ENCODE results near the gene H2AZ2.

The H2AZ2 gene

DNA sequence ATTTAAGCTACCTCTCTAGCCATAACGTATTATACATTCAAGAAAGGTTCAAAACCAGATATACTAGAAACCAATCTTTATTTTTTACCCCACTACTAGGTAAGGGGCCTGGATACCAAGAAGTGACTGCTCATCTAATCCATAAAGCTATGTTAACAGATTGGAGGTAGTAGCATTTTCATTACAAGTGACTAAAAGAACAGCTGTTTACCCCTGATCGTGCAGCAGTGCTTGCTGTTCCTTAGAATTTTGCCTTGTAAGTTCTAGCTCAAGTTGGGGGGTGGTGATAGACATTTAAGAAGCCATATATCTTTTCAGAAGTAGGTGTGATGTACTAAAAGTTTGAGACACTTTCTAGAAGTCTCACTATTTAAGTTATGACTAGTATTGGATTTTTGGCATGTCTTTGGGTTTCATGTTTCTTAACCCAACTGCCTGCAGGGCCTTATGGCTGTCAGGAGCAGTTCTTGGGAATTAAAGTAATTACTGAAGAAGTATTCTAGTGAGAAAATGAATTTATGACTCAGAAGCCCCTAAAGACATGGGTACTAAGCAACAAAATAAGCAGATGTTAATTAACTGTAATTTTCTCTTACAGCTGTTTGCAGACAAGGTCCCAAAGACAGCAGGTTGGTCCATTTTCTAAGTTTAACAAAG, 49.1 kb downstream of the H2AZ2 start:
- H3K27me3 ChIP-seq (ENCODE audit: control insufficient read depth in 1 of 2, insufficient read depth in 2 of 2, low read length in 2 of 2), result no peaks in the 10 kb centered on the region
- peak overlapping the region; percentile 1 to 94 for H3K9ac ChIP-seq (ENCODE audit: low read depth in 1 of 2, low read length in 2 of 2)
- H3K4me3 ChIP-seq (ENCODE audit: low read depth in 1 of 2, low read length in 2 of 2), result peak overlapping the region; percentile 75 to 96
- H3K9me3 ChIP-seq (ENCODE audit: control insufficient read depth in 1 of 2, low read length in 2 of 2), result no peaks in the 10 kb centered on the region
- no peak overlapping the region for H3K27ac ChIP-seq (ENCODE audit: low read depth, low read length)
- peaks cover 7 to 11% of the 10 kb centered on the region in 2 donors for H3K4me1 ChIP-seq (ENCODE audit: control insufficient read depth in 1 of 2, insufficient read depth in 2 of 2, low read length in 2 of 2)
- H3K36me3 ChIP-seq (ENCODE audit: control insufficient read depth in 1 of 2, insufficient read depth in 2 of 2, low read length in 2 of 2), result peaks cover 32 to 37% of the 10 kb centered on the region in 2 donors

DNA sequence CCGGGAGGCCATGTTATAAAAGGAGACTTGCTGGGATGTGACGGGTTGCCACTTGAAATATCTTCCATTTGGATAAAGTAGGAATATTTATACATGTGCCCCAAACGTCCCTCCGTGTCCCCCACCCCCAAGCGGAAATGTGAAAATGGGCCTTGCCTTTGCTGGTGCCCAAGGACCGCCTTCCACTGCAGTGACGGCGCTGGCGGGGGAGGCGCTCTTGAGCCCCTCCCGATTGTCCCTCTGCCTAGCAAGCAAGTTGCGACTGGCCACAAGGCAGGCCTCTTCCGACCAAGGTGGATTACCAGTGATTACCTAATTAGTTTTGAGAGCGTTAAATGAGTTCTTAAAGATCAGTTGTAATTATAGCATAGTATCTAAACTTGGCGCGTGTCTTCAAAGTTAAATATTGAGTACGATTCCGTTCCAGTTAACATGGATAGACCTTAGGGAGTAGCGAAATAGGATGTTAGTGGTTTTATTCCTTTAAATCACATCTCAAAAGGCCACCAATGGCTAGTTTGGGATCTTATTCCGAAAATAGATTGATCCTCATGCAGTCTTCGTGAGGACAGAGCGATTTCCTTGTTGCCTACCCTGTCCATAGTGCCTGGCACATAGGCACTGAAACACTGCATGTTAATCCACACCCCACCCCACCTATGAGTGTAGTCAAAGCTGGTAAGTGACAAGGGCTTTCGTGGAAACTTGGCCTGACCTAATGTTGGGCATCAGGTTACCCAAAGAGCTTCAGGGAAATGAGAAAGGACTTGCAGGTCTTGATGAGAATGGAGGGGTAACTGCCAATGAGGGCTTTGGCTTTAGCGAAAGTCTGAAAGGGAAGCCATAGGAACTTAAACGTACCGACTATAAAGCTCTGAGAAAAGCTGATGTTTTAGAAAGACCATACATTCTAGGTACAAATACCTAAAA, 50.3 kb downstream of the H2AZ2 start:
- H3K9ac ChIP-seq (ENCODE audit: low read depth in 1 of 2, low read length in 2 of 2), result peak overlapping the region; percentile 94 to 98
- H3K4me1 ChIP-seq (ENCODE audit: control insufficient read depth in 1 of 2, insufficient read depth in 2 of 2, low read length in 2 of 2), result peaks cover 7 to 11% of the 10 kb centered on the region in 2 donors
- peak overlapping the region; percentile 100 for H3K27ac ChIP-seq (ENCODE audit: low read depth, low read length)
- no peaks in the 10 kb centered on the region for H3K9me3 ChIP-seq (ENCODE audit: control insufficient read depth in 1 of 2, low read length in 2 of 2)
- H3K4me3 ChIP-seq (ENCODE audit: low read depth in 1 of 2, low read length in 2 of 2), result peak overlapping the region; percentile 75 to 96
- peaks cover 28 to 30% of the 10 kb centered on the region in 2 donors for H3K36me3 ChIP-seq (ENCODE audit: control insufficient read depth in 1 of 2, insufficient read depth in 2 of 2, low read length in 2 of 2)
- no peaks in the 10 kb centered on the region for H3K27me3 ChIP-seq (ENCODE audit: control insufficient read depth in 1 of 2, insufficient read depth in 2 of 2, low read length in 2 of 2)

DNA sequence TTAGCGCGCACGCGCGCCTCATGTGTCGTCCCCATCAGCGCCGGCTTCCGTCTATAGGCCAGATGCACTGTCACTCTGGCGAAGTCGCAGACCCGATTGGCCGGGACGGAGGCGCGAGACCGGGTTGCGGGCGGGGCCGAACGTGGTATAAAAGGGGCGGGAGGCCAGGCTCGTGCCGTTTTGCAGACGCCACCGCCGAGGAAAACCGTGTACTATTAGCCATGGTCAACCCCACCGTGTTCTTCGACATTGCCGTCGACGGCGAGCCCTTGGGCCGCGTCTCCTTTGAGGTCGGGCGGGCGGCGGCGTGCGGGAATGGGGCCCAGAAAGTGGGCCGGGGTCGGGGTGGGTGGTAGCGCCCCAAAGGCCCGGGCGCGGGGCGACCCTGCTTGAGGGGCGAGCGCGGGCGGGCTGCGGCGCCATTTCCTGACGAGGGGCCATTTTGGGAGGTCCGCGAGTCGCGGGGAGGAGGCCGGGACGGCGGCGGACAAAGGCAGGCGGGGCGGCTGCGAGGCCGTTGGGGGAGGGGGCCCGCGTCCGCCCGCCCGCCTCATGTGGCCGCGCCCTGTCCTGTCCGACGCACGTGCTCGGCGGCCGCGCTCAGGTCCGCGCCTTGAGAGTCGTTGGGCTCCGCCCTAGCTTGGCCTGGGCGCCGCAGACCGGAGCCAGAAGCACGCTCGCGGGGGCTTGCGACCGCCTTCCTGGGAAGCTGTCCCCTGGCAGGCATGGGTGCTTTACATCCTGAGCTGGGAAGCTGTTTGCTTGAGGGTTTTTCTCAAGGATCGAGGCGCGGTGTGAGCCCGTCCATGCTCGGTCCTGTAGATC, 51.2 kb downstream of the H2AZ2 start, which contains the start of gene PPIA:
Gene PPIA, plus strand, starts transcription at position 178 of the 825 bp plus-strand sequence. Its CDS starts 44 bp downstream, at position 222.
- H3K4me1 ChIP-seq (ENCODE audit: control insufficient read depth in 1 of 2, insufficient read depth in 2 of 2, low read length in 2 of 2), result peaks cover 7 to 11% of the 10 kb centered on the region in 2 donors
- H3K27ac ChIP-seq (ENCODE audit: low read depth, low read length), result peak within 1 kb of the TSS; percentile 100
- H3K36me3 ChIP-seq (ENCODE audit: control insufficient read depth in 1 of 2, insufficient read depth in 2 of 2, low read length in 2 of 2), result peaks cover 21% of the 10 kb centered on the region in 2 donors
- H3K9ac ChIP-seq (ENCODE audit: low read depth in 1 of 2, low read length in 2 of 2), result peak within 1 kb of the TSS; percentile 94 to 98
- no peaks in the 10 kb centered on the region for H3K27me3 ChIP-seq (ENCODE audit: control insufficient read depth in 1 of 2, insufficient read depth in 2 of 2, low read length in 2 of 2)
- no peaks in the 10 kb centered on the region for H3K9me3 ChIP-seq (ENCODE audit: control insufficient read depth in 1 of 2, low read length in 2 of 2)
- H3K4me3 ChIP-seq (ENCODE audit: low read depth in 1 of 2, low read length in 2 of 2), result peak within 1 kb of the TSS; percentile 90 to 96

DNA sequence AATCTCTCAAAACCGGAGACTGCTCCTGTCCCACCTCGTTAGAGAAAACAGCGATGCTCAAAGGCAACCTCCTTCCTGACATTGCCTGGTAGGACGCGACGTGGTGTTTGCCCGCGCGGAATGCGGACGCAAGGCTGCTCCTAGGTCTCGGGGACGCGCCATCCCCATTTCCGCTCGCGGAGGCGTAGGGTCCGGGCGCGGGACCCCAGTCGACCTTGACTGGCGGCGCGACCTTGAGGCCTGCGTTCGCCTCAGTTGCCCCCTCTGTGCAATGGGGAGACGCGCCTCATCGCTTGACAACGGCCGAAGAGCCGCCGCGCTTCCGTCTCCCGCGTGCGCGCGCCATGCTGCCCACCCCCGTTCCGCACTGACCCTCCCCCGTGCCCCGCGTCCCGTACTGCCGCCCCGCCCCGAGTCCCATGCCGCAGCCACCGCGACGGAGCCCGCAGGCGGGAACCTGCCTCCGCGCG, 51.8 kb downstream of the H2AZ2 start:
- H3K9ac ChIP-seq (ENCODE audit: low read depth in 1 of 2, low read length in 2 of 2), result peak overlapping the region; percentile 83 to 90
- peak overlapping the region; percentile 100 for H3K27ac ChIP-seq (ENCODE audit: low read depth, low read length)
- H3K4me1 ChIP-seq (ENCODE audit: control insufficient read depth in 1 of 2, insufficient read depth in 2 of 2, low read length in 2 of 2), result peaks cover 7 to 11% of the 10 kb centered on the region in 2 donors
- H3K9me3 ChIP-seq (ENCODE audit: control insufficient read depth in 1 of 2, low read length in 2 of 2), result no peaks in the 10 kb centered on the region
- H3K36me3 ChIP-seq (ENCODE audit: control insufficient read depth in 1 of 2, insufficient read depth in 2 of 2, low read length in 2 of 2), result peaks cover 16 to 17% of the 10 kb centered on the region in 2 donors
- H3K4me3 ChIP-seq (ENCODE audit: low read depth in 1 of 2, low read length in 2 of 2), result peak overlapping the region; percentile 90 to 96
- no peaks in the 10 kb centered on the region for H3K27me3 ChIP-seq (ENCODE audit: control insufficient read depth in 1 of 2, insufficient read depth in 2 of 2, low read length in 2 of 2)

DNA sequence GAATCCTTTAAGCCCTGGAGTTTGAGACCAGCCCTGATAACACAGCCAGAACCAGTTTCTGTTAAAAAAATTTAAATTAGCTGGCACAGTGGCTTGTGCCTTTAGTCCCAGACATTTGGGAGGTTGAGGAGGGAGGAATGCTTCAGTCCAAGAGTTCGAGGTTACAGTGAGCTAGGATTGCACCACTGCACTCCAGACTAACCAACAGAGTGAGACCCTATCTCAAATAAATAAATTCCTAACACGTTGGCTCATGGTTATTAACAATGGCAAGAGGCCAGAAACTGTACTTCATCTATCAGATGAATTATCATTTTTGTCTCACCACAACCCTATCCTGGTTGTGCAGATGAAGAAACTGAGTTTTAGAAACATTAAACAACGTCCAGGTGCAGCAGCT, 53.6 kb downstream of the H2AZ2 start:
- Histone ChIP-seq H3K27ac (ENCODE audit: low read depth, low read length) (no peak overlapping the region), H3K9ac (ENCODE audit: low read depth in 1 of 2, low read length in 2 of 2) (no peak overlapping the region), H3K4me3 (ENCODE audit: low read depth in 1 of 2, low read length in 2 of 2) (no peak overlapping the region), H3K9me3 (ENCODE audit: control insufficient read depth in 1 of 2, low read length in 2 of 2) (no peaks in the 10 kb centered on the region), H3K4me1 (ENCODE audit: control insufficient read depth in 1 of 2, insufficient read depth in 2 of 2, low read length in 2 of 2) (peaks cover 7 to 11% of the 10 kb centered on the region in 2 donors), H3K36me3 (ENCODE audit: control insufficient read depth in 1 of 2, insufficient read depth in 2 of 2, low read length in 2 of 2) (peaks cover 0 to 5% of the 10 kb centered on the region in 2 donors), H3K27me3 (ENCODE audit: control insufficient read depth in 1 of 2, insufficient read depth in 2 of 2, low read length in 2 of 2) (no peaks in the 10 kb centered on the region)

DNA sequence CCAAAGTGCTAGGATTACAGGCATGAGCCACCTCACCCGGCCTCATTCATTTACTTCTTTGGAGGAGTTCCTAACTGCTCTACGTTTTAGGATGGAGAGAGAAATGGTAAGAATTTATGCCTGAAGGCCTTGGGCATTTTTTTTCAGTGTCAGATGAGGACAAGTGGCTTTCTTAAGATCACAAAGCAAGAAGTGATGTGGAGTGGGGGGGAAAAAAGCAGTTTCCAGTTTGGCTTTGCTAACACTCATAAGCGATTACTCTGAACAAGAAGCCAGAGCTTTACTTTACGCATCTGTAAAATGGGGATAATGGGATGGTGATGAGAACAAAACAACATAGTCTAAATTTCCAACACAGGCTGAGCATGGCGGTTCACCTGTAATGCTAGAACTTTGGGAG, 54.0 kb downstream of the H2AZ2 start:
- Histone ChIP-seq H3K4me3 (ENCODE audit: low read depth in 1 of 2, low read length in 2 of 2) (no peak overlapping the region), H3K27me3 (ENCODE audit: control insufficient read depth in 1 of 2, insufficient read depth in 2 of 2, low read length in 2 of 2) (no peaks in the 10 kb centered on the region), H3K9me3 (ENCODE audit: control insufficient read depth in 1 of 2, low read length in 2 of 2) (no peaks in the 10 kb centered on the region), H3K9ac (ENCODE audit: low read depth in 1 of 2, low read length in 2 of 2) (no peak overlapping the region), H3K4me1 (ENCODE audit: control insufficient read depth in 1 of 2, insufficient read depth in 2 of 2, low read length in 2 of 2) (peaks cover 6 to 9% of the 10 kb centered on the region in 2 donors), H3K36me3 (ENCODE audit: control insufficient read depth in 1 of 2, insufficient read depth in 2 of 2, low read length in 2 of 2) (peaks cover 0 to 4% of the 10 kb centered on the region in 2 donors), H3K27ac (ENCODE audit: low read depth, low read length) (no peak overlapping the region)

DNA sequence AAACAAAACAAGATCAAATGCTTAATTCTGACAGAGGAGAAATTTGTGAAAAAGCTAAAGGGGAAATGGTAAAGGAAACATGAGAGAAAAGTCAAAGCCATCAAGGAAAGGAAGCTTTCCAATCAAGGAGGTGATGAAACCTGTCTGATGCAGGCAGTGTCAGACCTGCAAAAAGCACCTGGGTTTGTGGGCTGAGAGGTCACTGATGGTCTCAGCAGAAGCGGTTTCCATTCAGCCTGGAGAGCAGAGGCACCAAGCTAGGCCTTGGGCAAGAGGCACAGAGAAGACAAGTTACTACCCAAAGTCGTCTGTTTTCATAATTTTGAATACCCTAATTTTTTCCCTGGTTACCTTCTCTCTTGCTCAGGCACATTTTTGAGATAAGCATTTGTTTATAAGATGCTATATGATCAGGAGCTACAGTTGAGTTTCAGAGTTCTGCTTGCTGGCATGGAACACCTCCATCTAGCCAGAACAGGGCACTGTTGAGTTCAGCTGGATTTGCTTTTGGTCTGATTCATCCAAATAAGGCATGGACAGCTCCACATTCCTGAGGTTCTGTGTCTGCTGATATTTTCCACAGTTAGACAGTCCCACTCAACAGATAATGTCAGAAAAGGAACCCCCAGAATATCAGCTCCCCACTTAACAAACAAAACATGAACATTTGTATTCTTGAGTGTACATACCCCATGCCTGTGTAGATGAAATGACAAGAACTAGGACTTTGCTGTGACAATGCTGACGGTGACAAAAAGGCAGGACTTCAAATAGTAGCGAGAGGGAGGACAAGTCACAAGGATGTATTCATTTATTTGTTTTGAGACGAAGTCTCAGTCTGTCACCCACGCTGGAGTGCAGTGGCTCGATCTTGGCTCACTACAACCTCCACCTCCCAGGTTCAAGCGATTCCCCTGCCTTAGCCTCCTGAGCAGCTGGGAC, 56.3 kb downstream of the H2AZ2 start:
- no peak overlapping the region for H3K27ac ChIP-seq (ENCODE audit: low read depth, low read length)
- H3K27me3 ChIP-seq (ENCODE audit: control insufficient read depth in 1 of 2, insufficient read depth in 2 of 2, low read length in 2 of 2), result no peaks in the 10 kb centered on the region
- no peak overlapping the region for H3K9ac ChIP-seq (ENCODE audit: low read depth in 1 of 2, low read length in 2 of 2)
- H3K4me3 ChIP-seq (ENCODE audit: low read depth in 1 of 2, low read length in 2 of 2), result no peak overlapping the region
- no peaks in the 10 kb centered on the region for H3K36me3 ChIP-seq (ENCODE audit: control insufficient read depth in 1 of 2, insufficient read depth in 2 of 2, low read length in 2 of 2)
- no peaks in the 10 kb centered on the region for H3K9me3 ChIP-seq (ENCODE audit: control insufficient read depth in 1 of 2, low read length in 2 of 2)
- no peaks in the 10 kb centered on the region for H3K4me1 ChIP-seq (ENCODE audit: control insufficient read depth in 1 of 2, insufficient read depth in 2 of 2, low read length in 2 of 2)

DNA sequence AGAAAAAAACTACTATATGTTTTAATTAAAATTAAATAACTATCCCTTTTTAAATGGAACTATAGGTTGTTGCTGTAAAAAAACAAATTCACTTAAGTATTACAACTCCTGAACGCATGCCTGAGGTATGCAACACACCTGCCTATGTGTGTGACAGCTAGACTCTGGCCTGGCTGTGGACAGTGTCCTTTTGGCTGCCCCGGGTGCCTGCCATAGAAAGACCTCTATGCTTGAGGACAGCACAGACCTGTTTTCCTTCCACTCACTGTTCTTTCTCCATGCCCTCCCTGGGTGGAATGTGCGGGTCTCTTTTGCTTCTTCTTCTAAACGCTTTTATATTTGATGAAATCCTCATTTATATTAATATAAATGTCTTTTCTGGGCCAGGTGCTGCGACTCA, 57.9 kb downstream of the H2AZ2 start:
- H3K27me3 ChIP-seq (ENCODE audit: control insufficient read depth in 1 of 2, insufficient read depth in 2 of 2, low read length in 2 of 2), result no peaks in the 10 kb centered on the region
- H3K4me3 ChIP-seq (ENCODE audit: low read depth in 1 of 2, low read length in 2 of 2), result no peak overlapping the region
- H3K36me3 ChIP-seq (ENCODE audit: control insufficient read depth in 1 of 2, insufficient read depth in 2 of 2, low read length in 2 of 2), result no peaks in the 10 kb centered on the region
- H3K4me1 ChIP-seq (ENCODE audit: control insufficient read depth in 1 of 2, insufficient read depth in 2 of 2, low read length in 2 of 2), result no peaks in the 10 kb centered on the region
- H3K9ac ChIP-seq (ENCODE audit: low read depth in 1 of 2, low read length in 2 of 2), result no peak overlapping the region
- H3K27ac ChIP-seq (ENCODE audit: low read depth, low read length), result no peak overlapping the region
- no peaks in the 10 kb centered on the region for H3K9me3 ChIP-seq (ENCODE audit: control insufficient read depth in 1 of 2, low read length in 2 of 2)

DNA sequence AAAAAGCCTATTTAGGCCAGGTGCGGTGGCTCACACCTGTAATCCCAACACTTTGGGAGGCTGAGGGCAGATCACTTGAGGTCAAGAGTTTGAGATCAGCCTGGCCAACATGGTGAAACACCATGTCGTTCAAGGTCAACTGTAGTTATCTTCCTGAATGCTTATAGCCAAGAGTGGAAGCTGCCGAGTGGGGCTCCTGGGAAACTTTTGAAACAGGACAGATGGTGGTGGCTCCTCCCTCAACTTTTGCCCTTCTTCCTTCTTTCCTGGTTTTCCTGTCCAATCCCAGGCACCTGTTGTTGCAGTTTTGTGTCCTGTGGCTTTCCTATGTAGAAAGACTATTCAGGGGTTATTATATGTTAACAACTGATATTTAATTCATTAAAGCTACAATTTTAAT, 60.1 kb downstream of the H2AZ2 start:
- H3K27ac ChIP-seq (ENCODE audit: low read depth, low read length), result no peak overlapping the region
- no peak overlapping the region for H3K4me3 ChIP-seq (ENCODE audit: low read depth in 1 of 2, low read length in 2 of 2)
- no peaks in the 10 kb centered on the region for H3K9me3 ChIP-seq (ENCODE audit: control insufficient read depth in 1 of 2, low read length in 2 of 2)
- H3K36me3 ChIP-seq (ENCODE audit: control insufficient read depth in 1 of 2, insufficient read depth in 2 of 2, low read length in 2 of 2), result no peaks in the 10 kb centered on the region
- no peaks in the 10 kb centered on the region for H3K27me3 ChIP-seq (ENCODE audit: control insufficient read depth in 1 of 2, insufficient read depth in 2 of 2, low read length in 2 of 2)
- no peak overlapping the region for H3K9ac ChIP-seq (ENCODE audit: low read depth in 1 of 2, low read length in 2 of 2)
- H3K4me1 ChIP-seq (ENCODE audit: control insufficient read depth in 1 of 2, insufficient read depth in 2 of 2, low read length in 2 of 2), result no peaks in the 10 kb centered on the region

Measured in duodenal mucosa (tissue), 2 donors.